Measurements from ENCODE around the gene KDM4C. TPM values are rescaled to one million over a fixed set of nuclear protein-coding genes. Genes with fewer than 3 reads are reported as not detected.
"Not testable (repeated sequence)": the region's sequence is repeated elsewhere in the genome, so short reads cannot be mapped to it uniquely, and the experiment has no call there.

Gene KDM4C
- 10.1 and 11.5 TPM in 2 replicates for total RNA-seq (2014; rRNA removed; shearing (Covaris generic))
- polyA plus RNA-seq (2015; cell fraction: cytosol; rRNA removed), result 9.5 and 11.3 TPM in 2 replicates
- 26.7 and 28.5 TPM in 2 replicates for polyA plus RNA-seq (2015; cell fraction: nucleus; rRNA removed)

GRCh38 chr9:6757456-6758247 lies at the start of gene KDM4C:
Gene KDM4C, plus strand, starts transcription at chr9:6757973. Its CDS starts 35,016 bp downstream, at chr9:6792989.
- peak; percentile 96 for DNase-seq (ENCODE audit: low read depth)

DNA sequence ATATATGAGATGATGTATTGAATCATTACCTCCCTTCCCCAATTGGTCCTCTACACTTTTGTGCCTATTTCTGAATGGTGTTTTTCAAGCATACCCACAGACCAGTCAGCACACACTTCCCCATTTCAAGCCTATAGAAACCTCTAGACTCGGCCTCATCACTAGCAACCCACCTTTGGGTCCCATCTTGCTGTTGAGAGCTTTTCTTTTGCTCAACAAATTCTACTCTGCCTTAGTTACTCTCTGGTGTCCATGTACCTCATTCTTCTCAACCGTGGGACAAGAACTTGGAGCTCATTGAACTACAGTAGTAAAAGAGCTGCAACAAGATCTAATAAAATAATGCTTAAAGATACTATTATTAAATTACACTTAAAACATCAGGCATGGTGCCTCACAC lies 49.0 kb upstream of the KDM4C start:
- DNase-seq (ENCODE audit: low read depth), result no peak

DNA sequence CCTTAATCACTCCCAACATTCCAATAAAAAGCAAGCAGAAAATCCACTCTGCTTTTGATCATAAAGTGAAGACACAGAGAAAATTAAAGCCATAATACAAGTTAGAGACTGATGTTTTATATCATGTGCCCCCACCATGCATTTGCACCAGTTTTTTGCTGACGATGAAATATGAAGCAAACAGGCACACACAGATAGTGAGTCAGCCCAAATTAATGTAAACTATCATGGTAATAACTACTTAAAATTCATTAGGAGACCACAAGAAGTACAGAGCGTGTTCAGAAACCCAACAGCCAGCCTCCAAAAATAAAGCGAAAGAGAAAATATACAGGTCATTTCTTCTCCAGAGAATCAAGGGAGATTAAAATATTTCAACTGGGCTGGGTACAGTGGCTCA lies 46.4 kb upstream of the KDM4C start:
- no peak for DNase-seq (ENCODE audit: low read depth)

- DNase-seq (ENCODE audit: low read depth), result no peak
Observed at GRCh38 chr9:6712041-6712440, 45.7 kb upstream of the KDM4C start.

GRCh38 chr9:6714176-6714575 lies 43.6 kb upstream of the KDM4C start:
- DNase-seq (ENCODE audit: low read depth), result no peak

GRCh38 chr9:6715153-6715754 lies 42.5 kb upstream of the KDM4C start:
- not testable (repeated sequence) for DNase-seq (ENCODE audit: low read depth)

DNA sequence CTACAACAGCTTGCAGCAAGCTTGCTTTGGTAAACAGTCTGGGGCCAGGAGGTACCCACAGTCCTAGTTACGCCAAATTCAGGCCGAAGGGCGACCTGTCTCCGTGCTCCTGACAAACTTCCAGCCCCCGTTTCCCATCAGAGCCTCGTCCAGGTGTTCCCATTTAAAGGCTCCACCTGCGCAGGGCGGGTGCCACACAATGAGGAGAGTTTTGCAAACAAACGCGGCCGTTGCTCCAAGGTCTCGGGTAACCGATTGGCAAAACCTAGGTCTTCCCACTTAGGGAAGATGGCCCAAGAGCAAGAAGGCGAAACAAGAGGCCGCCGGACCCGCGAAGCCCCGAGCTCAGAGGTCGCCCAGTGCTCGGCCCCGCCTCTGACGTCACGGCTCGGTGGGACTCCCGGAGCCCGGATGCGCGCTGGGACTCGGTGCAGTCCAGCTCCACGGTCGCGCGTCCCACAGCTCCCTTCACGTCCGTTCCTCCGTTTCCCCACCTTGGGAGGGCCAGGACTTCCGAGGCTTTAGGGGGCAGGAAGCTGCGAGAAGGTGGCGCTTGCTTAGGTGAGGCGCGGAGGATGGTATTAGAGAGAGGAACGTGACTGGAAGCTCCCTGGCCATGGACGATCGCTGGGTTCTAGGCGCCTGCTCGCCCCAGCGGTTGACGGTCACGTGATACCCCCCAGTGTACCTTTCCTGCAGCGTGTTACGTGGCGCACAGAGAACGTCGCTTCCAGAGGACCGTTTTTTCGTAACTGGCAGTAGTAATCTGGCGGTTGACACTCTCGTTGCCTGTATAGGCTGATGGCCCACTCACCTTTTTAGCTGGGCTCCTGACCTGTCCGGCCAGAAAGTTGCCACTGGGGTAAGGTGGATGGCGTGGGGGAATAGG lies 41.8 kb upstream of the KDM4C start:
- no peak for DNase-seq (ENCODE audit: low read depth)

GRCh38 chr9:6716766-6717165 lies 41.0 kb upstream of the KDM4C start:
- no peak for DNase-seq (ENCODE audit: low read depth)

DNA sequence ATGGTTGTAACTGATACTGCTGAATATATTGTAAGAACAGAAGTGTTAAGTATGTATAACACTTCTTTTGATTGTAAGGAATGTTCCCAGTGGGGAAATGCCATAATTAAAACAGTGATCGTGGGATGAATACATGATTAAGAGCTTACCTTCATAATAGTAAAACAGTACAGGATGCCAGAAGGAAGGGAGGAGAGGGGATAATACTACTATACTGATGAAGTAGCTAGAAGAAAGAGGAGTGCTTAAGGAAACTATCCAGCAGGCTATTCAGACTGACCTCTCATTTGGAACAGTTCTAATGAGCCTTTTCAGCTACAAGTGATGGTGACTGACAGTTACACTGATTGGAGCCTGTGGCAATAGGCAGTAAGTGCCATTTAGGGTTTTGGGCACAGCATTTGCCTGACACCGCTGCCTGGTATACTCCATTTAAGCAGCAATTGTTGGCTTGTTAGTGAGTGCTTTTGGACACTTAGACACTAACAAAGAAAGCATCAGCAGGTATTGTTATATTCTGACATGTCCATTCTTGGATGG lies 33.8 kb upstream of the KDM4C start:
- DNase-seq (ENCODE audit: low read depth), result no peak

- no peak for DNase-seq (ENCODE audit: low read depth)
Observed at GRCh38 chr9:6733257-6733656, 24.5 kb upstream of the KDM4C start.

- DNase-seq (ENCODE audit: low read depth), result no peak
Observed at GRCh38 chr9:6733831-6734230, 23.9 kb upstream of the KDM4C start.

GRCh38 chr9:6735422-6735821 lies 22.4 kb upstream of the KDM4C start:
- no peak for DNase-seq (ENCODE audit: low read depth)

- peak; percentile 39 for DNase-seq (ENCODE audit: low read depth)
Observed at GRCh38 chr9:6739218-6739617, 18.6 kb upstream of the KDM4C start.

- DNase-seq (ENCODE audit: low read depth), result not testable (repeated sequence)
Observed at GRCh38 chr9:6748861-6749260, 8.9 kb upstream of the KDM4C start.

DNA sequence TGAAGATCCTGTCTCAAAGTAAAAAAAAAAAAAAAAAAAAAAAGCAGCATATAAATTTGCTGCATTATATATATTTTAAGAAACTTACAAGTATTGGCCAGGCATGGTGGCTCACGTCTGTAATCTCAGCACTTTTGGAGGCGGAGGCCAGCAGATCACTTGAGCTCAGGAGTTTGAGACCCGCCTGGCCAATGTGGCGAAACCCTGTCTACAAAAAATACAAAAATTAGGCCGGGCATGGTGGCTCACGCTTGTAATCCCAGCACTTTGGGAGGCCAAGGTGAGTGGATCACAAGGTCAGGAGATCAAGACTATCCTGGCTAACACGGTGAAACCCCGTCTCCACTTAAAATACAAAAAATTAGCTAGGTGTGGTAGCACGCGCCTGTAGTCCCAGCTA lies 2.9 kb upstream of the KDM4C start:
- DNase-seq (ENCODE audit: low read depth), result not testable (repeated sequence)

DNA sequence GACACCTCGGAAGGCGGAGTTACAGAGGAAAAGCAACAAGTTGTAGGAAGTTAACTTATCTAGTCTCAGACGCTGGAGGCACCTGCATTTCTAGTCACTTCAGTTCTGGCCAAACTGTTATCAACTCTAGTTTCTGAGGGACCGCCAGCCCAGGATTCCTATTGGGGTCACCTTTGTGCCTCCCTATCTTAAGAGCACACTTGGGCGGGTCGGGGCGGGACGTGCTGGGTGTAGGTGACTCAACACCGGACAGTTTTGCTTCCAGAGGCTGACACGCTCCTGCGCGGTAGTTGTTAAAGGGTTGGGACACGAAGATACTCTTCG lies 679 bp upstream of the KDM4C start:
- DNase-seq (ENCODE audit: low read depth), result peak; percentile 83

GRCh38 chr9:6758248-6758497 lies 400 bp downstream of the KDM4C start:
- DNase-seq (ENCODE audit: low read depth), result no peak

GRCh38 chr9:6758498-6759184 lies 868 bp downstream of the KDM4C start:
- no peak for DNase-seq (ENCODE audit: low read depth)

- peak; percentile 84 for DNase-seq (ENCODE audit: low read depth)
Observed at GRCh38 chr9:6759185-6759977, 1.6 kb downstream of the KDM4C start.

- no peak for DNase-seq (ENCODE audit: low read depth)
Observed at GRCh38 chr9:6761306-6761705, 3.5 kb downstream of the KDM4C start.

- no peak for DNase-seq (ENCODE audit: low read depth)
Observed at GRCh38 chr9:6763244-6763643, 5.5 kb downstream of the KDM4C start.
